HG02759 (cell line): ENCODE results near the gene RNF14.

Source experiments
- ATAC-seq: cut with Tn5 transposase; IDR thresholded peaks from one replicate; pipeline ENCODE4 v1.9.1; 2021; ENCODE audit warnings: mild to moderate bottlenecking, moderate library complexity; ENCODE audit not compliant: unreplicated experiment

Gene RNF14

DNA sequence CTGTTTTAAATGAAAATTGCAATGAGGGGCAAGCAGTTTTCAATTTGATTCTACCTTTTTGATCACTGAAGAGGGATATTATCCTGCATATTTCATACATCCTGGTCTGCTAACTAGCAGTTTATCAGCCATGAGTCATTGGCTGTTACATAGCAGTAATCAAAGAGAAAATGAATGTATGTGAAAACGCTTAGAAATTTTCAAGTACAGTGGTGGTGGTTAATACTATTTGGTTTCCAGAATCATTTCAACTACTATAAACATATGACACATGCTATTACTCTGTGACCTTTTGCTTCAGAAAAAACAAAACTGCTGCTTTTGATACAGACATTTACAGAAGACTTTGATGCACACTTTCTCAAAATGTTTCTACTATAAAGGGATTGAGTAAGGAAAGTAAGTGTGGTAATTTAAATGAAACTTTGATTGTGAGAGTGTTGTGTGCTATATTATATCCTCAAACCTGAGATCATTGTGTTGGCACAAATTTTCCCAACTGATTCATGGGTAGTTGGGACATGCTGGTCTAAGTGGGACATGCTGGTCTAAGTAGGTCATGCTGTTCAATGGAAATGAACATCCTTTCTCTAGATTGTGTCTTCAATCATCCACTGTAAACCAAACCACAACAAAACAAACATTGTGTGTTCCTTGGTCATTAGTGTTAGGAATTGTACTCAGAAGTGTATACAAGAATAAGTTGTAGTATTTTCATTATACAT, 5.1 kb downstream of the RNF14 start:
- ATAC-seq = no peak

DNA sequence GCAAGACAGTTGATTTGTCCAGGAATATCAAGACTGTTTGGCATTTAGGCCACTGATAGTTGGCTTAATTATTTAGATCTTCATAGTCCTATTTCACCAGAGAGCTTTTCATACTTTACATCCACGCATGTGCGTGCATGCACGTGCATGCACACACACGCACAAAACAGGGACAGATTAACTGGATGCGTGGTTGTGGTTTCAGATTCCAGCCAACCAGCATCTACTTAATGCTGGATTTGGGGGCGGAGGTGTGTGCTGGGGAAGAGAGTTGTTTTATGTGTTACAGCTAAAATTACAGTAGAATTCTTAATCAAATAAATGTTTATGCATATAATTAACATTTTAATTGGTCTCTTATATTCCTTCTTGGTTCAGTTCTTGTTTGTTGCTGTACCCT, 7.3 kb downstream of the RNF14 start:
- no peak for ATAC-seq

DNA sequence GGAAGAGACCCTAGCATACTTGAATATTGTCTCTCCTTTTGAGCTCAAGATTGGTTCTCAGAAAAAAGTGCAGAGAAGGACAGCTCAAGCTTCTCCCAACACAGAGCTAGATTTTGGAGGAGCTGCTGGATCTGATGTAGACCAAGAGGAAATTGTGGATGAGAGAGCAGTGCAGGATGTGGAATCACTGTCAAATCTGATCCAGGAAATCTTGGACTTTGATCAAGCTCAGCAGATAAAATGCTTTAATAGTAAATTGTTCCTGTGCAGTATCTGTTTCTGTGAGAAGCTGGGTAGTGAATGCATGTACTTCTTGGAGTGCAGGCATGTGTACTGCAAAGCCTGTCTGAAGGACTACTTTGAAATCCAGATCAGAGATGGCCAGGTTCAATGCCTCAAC, 9.5 kb downstream of the RNF14 start:
- no peak for ATAC-seq

DNA sequence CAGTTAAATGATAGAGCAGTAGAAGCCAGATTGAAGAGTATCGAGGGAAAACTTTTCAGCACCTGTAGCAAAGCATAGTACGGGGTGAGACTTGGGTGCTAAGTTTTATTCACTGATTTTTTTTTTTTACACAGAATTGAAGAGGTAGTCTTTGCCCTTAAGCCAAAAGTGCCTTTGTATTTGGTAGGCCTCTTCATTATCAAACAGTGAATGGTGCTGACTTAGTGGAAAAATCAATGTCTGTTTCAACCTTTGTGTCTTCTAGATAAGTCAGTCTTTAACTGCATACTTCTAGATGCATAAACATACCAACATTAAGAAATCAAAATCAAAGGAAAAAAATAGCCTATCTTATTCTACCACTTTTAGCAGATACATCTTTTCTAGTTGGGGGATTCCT, 13.7 kb downstream of the RNF14 start:
- ATAC-seq = no peak

DNA sequence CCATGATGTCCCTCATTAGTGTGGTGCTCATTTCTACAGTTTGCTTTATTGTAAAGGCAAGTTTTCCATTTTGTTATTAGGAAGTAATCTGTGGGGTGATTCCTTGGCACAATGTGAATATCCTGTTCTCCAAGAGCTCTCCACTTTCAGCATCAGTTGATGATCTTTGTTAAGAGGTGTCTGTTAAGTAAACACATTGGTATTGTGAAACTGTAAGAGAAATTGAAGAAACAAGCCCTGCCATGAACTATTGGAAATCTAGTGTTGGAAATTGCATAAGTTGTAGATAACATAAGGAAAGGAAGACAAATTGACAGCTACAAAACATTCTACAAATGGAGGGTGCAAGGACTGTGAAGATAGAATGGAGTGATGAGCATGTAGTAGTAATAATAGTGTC, 17.2 kb downstream of the RNF14 start:
- no peak for ATAC-seq

DNA sequence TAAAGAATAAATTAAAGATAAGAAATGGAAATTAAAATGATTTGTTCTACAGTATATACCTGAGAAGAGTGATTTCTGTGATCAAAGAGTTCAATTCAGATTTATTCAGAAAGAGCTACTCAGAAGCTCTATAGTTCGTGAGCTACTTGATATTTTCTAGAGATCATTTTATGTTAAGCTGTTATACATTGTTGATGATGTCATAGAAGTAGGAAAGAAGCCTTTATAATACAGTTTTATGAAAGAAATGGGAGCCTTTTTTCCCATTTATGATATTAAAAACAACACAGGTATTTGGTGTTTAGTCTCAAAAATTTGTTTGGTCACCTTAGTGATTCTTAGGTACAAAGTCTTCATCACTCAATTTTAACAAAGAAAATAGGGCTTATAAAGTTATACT, 20.8 kb downstream of the RNF14 start:
- no peak for ATAC-seq

DNA sequence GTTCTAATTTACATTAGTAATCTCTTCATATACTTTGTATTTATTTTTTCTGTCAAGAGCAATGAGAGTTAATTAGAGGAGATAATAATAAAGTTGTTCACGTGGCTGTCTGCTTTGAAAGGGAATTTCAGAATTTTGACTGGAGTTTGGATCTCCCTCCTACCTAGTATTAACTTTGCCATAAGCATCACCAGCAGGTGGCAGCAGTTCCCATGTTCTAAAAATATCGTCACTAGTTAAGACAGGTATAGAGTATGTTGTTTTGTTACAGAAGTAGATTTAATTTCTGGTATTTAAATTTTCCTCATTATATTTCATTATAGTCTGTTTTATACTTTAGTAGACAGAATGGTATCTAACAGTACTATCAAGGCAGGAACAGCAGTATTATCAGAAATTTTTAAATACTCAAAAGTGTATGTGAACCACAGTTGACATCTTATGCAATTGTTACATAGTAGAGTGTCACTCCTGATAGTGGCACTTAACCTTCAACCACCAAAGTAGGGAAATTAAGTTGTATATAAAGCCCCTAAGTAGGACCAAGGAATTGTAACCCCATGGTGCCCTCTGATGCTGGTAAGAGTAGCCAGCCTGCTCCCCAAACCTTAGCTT, 23.6 kb downstream of the RNF14 start:
- ATAC-seq = peak; percentile 69

DNA sequence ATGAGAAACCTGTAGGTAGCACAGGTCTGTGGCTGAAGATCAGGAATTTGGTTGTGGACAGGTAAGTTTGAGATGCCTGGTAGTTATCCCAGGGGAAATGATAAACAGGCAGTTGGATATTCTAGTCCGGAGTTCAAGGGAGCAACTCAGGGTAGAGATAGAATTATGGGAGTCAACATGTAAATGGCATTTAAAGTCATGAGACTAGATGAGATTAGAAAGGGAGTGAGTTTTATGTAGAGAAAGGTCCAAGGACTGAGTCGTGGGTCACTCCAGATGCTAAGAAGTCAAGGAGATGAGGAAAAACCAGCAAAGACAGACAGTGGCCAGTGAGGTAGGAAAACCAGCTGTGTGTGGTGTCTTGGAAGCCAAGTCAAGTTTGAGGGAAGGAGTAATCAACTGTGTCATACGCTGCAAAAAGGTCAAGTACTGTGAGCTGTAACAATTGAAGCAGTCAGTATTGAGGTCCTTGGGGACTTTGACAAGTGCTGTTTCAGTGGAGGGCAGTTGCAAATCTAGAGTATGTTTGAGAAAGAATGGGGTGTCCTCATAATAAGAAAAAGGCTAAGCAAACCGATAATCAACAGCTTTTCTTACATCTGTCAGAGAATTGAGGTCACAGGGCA, 25.7 kb downstream of the RNF14 start:
- ATAC-seq = no peak

DNA sequence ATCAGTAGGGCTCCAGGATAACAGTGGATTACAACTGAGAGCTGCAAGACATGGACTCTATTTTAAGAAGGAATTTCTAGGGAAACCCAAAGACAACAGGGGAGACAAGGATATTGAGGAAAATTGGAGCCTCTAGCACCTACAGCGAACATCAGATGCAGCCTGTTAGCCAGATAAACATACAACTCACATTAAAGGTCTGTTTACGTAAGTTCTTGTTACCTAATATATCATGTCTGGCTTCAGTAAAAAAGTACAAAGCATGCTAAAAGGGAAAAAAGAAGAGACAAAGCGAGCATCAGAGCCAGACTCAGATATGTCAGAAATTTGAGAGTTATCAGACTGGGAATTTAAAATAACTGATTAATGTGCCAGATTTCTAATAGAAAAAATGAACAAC, 26.8 kb downstream of the RNF14 start:
- ATAC-seq = no peak

DNA sequence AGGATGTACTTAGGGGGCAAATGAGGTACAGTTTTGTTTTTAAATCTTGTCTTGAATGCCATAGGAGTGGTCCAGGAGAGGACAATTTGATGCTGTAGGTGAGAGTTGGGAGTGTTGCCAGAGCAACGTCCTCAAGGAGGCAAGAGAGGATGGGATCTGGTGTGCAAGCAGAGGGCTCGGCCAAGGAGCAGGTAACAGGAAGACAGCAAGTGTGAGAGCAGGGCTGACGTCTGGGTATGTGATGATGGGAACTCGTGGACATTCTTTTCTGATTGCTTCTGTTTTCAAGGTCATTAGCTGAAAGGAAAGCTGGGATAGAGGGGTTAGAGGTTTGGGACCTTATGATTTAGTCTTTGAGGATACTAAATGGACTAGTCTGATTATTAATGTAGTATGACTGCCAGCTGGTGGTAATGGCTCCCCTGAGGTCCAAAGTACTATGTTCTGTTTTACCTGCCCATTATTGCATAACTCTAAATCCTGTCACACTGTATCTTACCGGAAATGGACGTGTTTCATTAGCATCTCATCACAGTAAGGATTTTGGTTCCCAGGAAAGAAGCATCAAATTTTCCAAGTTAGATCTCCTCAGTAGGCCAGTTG, 28.6 kb downstream of the RNF14 start:
- no peak for ATAC-seq

DNA sequence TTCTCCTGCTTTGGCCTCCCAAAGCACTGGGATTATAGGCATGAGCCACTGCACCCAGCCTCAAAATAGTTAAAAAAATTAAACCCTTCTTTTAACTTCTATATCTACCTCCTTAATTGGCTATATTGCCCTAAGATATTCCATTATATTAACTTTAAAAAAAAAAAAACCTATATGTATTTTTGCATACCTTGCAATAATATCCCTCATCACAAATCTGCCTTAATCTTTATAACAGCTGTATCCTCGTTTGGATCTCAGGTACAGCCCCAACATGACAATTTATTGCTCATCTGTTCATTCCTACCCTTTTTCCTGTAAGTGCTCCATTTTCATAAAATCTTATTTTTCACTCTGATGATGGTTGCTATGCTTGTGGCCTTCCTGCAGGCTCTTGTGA, 31.3 kb downstream of the RNF14 start:
- ATAC-seq = no peak

DNA sequence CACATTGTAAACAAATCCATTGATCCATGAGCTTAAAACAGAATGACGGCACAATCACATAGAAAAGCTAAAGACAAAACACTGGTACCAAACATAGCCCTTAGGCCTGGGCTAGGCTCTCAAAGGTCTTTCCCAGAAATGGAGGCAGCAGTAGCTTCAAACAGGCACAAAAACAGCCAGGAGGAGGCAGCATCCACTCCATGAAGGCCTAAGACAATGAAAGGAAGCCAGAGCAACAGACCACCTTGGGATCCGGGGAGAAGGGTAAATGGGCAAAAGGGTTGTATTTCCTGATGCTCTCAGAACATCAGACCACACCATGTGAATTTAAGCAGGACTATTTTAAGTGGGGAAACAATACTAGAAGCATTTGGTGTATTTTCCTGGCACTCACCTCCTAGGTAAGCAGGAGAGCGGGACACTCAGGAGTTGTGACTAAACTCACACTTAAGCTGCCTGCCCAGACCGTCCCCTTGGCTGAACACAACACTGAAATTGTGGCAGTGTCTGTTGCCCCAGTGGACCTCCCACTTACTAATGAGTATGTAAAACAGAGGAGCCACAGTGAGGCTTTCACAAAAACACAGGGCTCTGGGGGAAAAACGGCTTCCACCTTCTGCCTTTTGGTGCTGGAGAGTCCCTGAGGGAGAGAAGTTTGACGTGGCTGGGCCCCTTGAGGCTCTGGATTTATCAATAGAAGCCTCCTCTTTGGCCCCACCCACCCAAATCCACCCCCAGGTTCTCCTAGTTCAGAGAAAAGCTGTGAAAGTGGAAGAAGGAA, 32.0 kb downstream of the RNF14 start:
- no peak for ATAC-seq

DNA sequence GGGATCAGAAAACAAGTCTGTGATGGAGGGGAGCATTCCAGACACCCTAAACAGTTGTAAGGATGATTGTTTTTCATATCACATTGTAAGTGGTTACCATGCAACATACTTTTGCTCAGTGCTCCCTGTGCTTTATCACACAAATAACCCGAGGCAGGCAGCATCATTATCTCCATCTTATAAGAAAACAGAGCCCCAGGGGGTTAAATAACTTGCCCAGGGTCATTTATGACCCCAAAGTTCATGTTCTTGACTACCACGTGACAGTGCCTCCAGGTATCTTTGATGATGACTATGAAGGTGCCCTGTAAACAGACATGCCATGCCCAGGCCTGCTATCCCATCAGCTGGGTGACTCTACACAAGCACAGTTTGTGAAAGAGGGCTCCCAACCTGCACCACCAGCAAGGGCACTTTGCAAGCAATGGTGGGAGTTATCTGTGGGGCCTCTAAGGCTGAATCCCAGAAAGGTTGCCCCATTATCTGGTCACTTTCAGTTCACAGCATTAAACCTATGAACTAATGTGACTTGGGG, 34.4 kb downstream of the RNF14 start:
- ATAC-seq = no peak

DNA sequence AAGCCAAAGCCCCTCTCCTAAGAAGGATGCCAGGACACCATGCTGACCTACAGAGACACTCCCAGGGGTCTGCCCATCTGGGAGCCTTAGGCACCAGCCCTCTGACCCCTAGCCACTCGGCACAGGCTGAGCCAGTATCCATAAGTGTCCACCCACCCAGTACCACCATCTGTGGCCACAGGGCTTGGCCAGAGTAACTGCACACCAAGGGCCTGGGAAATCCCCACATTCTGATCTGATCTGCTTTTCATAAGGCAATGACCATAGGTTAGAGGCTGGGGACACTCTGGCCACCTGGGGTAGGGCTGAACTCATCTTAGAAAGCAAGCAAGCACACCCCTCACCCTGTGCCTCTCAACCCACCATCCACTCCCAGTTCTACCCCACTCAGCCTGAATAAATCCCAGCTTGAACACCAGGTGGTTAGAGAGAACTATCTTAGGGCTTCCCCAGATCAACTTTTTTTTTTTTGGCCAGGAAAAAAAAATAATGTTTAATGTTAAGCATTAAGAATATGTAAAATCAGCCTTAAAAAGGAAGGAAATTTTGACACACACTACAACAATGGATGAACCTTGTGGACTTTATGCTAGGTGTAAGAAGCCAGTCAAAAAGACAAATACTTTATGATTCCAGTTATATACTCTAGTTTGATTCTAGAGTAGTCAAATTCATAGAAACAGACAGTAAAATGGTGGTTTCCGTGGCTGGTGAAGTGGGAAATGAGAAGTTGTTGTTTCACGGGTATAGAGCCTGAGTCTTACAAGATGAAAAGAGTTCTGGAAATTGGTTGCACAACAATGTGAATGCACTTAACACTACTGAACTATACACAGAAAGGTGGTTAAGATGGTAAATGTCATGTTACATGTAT, 37.7 kb downstream of the RNF14 start:
- ATAC-seq = no peak

DNA sequence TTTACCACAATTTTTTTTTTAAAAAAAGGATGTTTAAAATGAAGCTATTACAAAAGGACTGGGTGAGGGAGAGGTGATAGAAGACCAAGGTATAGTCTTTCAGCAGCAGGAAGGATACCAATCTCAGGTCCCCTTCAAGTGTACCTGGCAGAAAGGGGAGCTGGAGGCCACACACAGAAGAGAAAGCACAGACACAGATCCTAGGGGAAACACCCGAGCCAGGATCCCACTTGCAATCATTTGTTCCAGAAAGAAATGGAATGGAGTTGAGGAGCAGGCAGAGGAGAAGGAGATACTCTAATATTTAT, 38.3 kb downstream of the RNF14 start:
- no peak for ATAC-seq

DNA sequence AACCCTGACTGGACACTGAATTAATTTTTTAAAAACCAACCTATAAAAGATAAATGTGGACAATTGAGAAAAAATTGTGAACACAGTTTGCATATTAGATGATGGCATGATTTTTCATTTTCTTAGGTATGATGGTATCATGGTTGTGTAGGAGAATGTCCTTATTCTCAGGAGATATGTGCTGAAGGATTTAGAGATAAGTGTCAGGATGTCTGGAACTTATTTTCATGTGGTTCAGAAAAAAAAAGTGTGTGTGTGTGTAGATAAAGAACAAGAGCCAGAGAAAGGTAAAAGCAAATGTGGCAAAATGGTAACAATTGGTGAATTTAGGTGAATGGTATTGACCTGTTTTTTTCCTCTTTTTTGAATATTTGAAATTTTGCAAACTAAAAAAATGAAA, 39.9 kb downstream of the RNF14 start:
- ATAC-seq = no peak

DNA sequence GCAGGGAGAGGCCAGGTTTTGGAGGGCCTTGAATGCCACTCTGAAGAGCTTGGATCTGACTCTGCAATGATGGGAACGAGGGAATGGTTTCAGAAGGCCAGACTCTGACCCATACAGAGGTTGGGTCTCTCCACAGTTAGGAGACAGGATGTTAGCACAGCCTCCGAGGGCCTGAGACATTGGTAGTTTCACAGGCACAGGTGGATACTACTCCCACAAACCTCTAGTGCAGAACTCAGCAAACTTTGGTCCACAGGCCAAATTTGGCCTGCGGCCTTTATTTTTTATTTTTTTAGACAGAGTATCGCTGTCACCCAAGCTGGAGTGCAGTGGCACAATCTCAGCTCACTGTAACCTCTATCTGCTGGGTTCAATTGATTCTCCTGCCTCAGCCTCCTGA, 41.0 kb downstream of the RNF14 start:
- ATAC-seq = no peak

DNA sequence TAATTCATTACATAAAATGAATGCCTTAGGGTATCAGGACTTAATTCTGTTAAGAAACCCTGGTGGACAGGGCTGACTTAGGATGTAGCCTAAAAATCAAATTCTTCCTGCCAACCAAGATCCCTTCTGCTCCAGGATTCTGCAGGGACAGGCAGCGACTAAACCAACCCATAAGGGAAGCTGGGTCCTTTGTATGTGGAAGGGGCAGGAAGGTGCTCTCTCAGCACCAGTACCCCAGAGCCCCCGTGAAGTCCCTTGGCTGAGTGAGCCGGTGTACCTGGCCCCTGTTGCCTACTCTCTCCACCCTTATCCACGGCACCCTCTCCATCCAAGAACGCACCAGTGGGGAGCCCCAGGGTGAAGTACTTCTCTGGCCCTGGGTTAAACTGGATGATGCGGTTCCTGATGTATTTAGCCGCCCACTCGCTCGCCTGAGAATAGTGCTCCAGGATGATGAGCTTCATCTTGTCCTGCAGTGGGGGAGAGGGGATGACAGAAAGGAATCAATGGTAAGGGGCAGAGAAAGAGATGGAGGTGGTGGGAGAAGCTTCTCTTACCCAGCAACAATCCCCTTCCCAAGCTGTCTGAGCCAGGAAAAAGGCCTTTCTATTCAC, 42.8 kb downstream of the RNF14 start:
- ATAC-seq = no peak

DNA sequence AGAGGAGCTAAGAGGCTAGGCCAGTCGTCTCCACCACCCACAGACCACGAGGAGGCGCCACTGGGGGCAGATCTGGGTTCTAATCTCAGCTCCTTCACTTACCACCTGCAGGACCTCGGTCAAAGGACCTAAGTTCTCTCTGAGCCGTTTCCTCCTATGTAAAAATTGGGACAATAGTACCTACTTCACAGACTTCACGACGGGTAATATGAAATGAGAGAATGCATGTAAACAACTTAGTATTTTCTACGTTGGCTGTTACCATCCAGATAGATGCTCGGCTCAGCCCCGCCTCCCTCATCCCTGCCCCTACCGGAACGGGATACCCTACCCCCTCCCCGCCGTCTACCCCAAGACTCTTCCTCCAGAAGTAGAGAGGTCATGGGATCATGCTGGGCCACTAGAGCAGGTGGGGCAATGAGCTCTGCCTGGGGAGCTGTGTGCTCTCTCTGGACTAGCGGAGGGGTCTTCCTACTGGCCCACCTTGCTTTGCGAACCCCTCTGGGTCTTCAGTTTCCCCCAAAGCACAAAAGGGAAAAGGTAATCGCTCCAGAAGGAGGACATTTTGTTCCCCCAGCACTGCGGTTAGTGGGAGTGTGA, 43.4 kb downstream of the RNF14 start:
- no peak for ATAC-seq
